ENCODE data around the gene GRM7.

GRM7 gene

GRCh38 chr3:7249493-7250076, 388.7 kb downstream of the GRM7 start:
- no peak for DNase-seq

- no peak for DNase-seq
Observed at GRCh38 chr3:7254251-7254650, 393.3 kb downstream of the GRM7 start.

- DNase-seq = no peak
Observed at GRCh38 chr3:7260975-7261374, 400.1 kb downstream of the GRM7 start.

GRCh38 chr3:7263347-7264195, 402.7 kb downstream of the GRM7 start:
- no peak for DNase-seq

GRCh38 chr3:7264196-7264526, 403.2 kb downstream of the GRM7 start:
- DNase-seq = no peak

GRCh38 chr3:7265736-7266135, 404.8 kb downstream of the GRM7 start:
- no peak for DNase-seq

- no peak for DNase-seq
Observed at GRCh38 chr3:7266551-7266950, 405.6 kb downstream of the GRM7 start.

GRCh38 chr3:7270731-7271130, 409.8 kb downstream of the GRM7 start:
- no peak for DNase-seq

- no peak for DNase-seq
Observed at GRCh38 chr3:7271631-7272030, 410.7 kb downstream of the GRM7 start.

- no peak for DNase-seq
Observed at GRCh38 chr3:7272203-7272602, 411.3 kb downstream of the GRM7 start.

GRCh38 chr3:7275396-7275795, 414.5 kb downstream of the GRM7 start:
- DNase-seq = no peak

GRCh38 chr3:7280318-7280717, 419.4 kb downstream of the GRM7 start:
- no peak for DNase-seq

- no peak for DNase-seq
Observed at GRCh38 chr3:7282988-7283387, 422.1 kb downstream of the GRM7 start.

GRCh38 chr3:7285505-7285904, 424.6 kb downstream of the GRM7 start:
- DNase-seq = no peak

GRCh38 chr3:7288133-7288532, 427.2 kb downstream of the GRM7 start:
- no peak for DNase-seq

GRCh38 chr3:7289121-7289520, 428.2 kb downstream of the GRM7 start:
- no peak for DNase-seq

- DNase-seq = peak in 1 of 5 experiments; percentile 19
Observed at GRCh38 chr3:7290077-7290825, 429.3 kb downstream of the GRM7 start.

- DNase-seq = no peak
Observed at GRCh38 chr3:7292362-7292761, 431.4 kb downstream of the GRM7 start.

GRCh38 chr3:7293286-7293685, 432.4 kb downstream of the GRM7 start:
- no peak for DNase-seq

GRCh38 chr3:7305561-7305960, 444.6 kb downstream of the GRM7 start:
- DNase-seq = no peak

GRCh38 chr3:7306901-7307300, 446.0 kb downstream of the GRM7 start:
- DNase-seq = no peak

- no peak for DNase-seq
Observed at GRCh38 chr3:7307410-7307809, 446.5 kb downstream of the GRM7 start.

GRCh38 chr3:7309641-7310102, 448.8 kb downstream of the GRM7 start:
- DNase-seq = no peak

- no peak for DNase-seq
Observed at GRCh38 chr3:7315037-7315436, 454.1 kb downstream of the GRM7 start.

Measured in T-helper 2 cell (primary cell).